Lower lobe of right lung (tissue), 2 donors: ENCODE results near the gene PLA2G7. TPM values are rescaled to one million over a fixed set of nuclear protein-coding genes. Genes with fewer than 3 reads are reported as not detected.

ENCODE experiments used
- ATAC-seq, 2 donors: fragments of 200-7000 bp; cut with Tn5 transposase; one replicate each; pipeline ENCODE4 v1.9.1; 2020 to 2022; ENCODE audit warnings: mild to moderate bottlenecking in 2 of 2, moderate library complexity in 2 of 2
- DNase-seq: peaks from one replicate; pipeline ENCODE4 v3.0.0-alpha.2; 2020
- H3K27ac ChIP-seq: fragments of 200-600 bp; one replicate; pipeline ENCODE4 v1.8.0; 2022
- H3K27me3 ChIP-seq: fragments of 200-600 bp; one replicate; pipeline ENCODE4 v1.8.0; 2022; ENCODE audit warnings: low read depth
- H3K36me3 ChIP-seq: fragments of 200-600 bp; one replicate; pipeline ENCODE4 v1.8.0; 2022; ENCODE audit warnings: mild to moderate bottlenecking
- H3K4me1 ChIP-seq: fragments of 200-600 bp; one replicate; pipeline ENCODE4 v1.8.0; 2022
- H3K4me3 ChIP-seq: fragments of 200-600 bp; one replicate; pipeline ENCODE4 v1.8.0; 2022; ENCODE audit warnings: mild to moderate bottlenecking
- H3K9me3 ChIP-seq: fragments of 200-600 bp; one replicate; pipeline ENCODE4 v1.8.0; 2022
- CTCF ChIP-seq: fragments of 200-600 bp; IDR thresholded peaks from one replicate; pipeline ENCODE4 v1.8.0; 2022; ENCODE audit warnings: antibody characterized with exemption, mild to moderate bottlenecking
- intact Hi-C: fragments of 100-400 bp; cut with DNase I; formaldehyde crosslinking; loops from one replicate; pipeline ENCODE4 v1.11.0; 2022
- total RNA-seq: library from RNA; stranded (reverse); fragmentation: NEBNext Ultra II Directional; extraction: Animal tissue kit (Norgen Biotek cat#: 25700); gene quantifications from one replicate; pipeline ENCODE4 v1.2.1, GENCODE V29; 2021
- donor health status: DM: no; HTN: yes; CAD: no; lungs with severe emphysema.

PLA2G7 gene
- total RNA-seq, 1 donor from 2014 or later = 20.0 TPM

DNA sequence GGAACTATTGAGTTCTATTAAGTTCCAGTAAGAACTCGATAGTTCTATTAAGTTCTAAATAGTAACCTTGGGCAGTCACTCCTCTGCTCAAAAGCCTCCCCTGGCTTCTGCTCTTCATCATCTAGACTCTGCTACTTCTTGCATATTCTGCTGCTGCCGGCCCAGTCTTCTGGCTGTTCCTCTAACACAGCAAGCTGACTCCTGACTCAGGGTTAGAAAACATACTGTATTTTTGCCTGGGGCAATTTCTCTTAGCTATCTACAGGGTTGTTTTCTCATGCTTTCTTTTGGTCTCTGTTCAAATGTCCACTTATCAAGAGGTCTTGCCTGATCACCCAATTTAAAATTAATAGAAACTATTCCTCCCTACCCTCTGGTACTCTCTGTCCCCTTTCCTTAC is 67.8 kb downstream of the PLA2G7 start:
- H3K9me3 ChIP-seq = no peaks in the 10 kb centered on the region
- no peak for TF ChIP-seq CTCF
- peaks cover 12% of the 10 kb centered on the region for H3K36me3 ChIP-seq
- no peaks in the 10 kb centered on the region for H3K27me3 ChIP-seq
- intact Hi-C loops = no loop called here
- no peak overlapping the region for H3K4me3 ChIP-seq
- no peak for DNase-seq
- H3K4me1 ChIP-seq = no peaks in the 10 kb centered on the region
- no peak overlapping the region for H3K27ac ChIP-seq
- no peak for ATAC-seq

- DNase-seq (no peak), ATAC-seq (no peak)
- Histone ChIP-seq H3K27ac (no peak overlapping the region), H3K4me1 (no peaks in the 10 kb centered on the region), H3K27me3 (no peaks in the 10 kb centered on the region), H3K36me3 (peaks cover 6% of the 10 kb centered on the region), H3K4me3 (no peak overlapping the region), H3K9me3 (no peaks in the 10 kb centered on the region)
- no peak for TF ChIP-seq CTCF
- intact Hi-C loops = no loop called here
Measured at GRCh38 chr6:46661483-46661882, 73.7 kb downstream of the PLA2G7 start.

DNA sequence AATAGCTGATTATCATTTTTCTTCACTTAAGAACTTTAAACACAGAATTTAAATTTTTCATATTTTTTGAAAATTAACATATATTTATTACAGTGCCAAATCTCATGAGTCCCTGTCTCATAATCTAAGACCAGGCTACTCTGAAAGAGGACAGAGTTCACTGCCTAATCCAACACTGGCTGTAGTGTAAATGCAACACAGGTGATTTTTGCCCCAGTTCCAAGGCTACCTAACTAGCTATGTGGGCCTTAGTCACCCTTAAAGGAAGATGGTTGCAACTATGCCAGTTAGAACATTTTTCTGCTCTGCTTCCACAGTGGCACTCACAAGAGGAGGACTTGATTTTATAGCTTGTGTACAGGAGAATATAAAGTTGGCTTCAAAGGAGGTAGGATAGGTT is 77.5 kb downstream of the PLA2G7 start:
- ATAC-seq (no peak), DNase-seq (no peak)
- intact Hi-C loops = no loop called here
- no peak for TF ChIP-seq CTCF
- H3K27me3 ChIP-seq = no peaks in the 10 kb centered on the region
- H3K27ac ChIP-seq = no peak overlapping the region
- peaks cover 6% of the 10 kb centered on the region for H3K36me3 ChIP-seq
- peaks cover 7% of the 10 kb centered on the region for H3K4me1 ChIP-seq
- H3K4me3 ChIP-seq = no peak overlapping the region
- H3K9me3 ChIP-seq = no peaks in the 10 kb centered on the region

- Histone ChIP-seq H3K4me3 (no peak overlapping the region), H3K4me1 (peaks cover 7% of the 10 kb centered on the region), H3K27ac (no peak overlapping the region), H3K9me3 (no peaks in the 10 kb centered on the region), H3K27me3 (no peaks in the 10 kb centered on the region), H3K36me3 (peaks cover 6% of the 10 kb centered on the region)
- ATAC-seq (no peak), DNase-seq (no peak)
- TF ChIP-seq CTCF = peak; percentile 7
- intact Hi-C loops = no loop called here
Measured at GRCh38 chr6:46655803-46656202, 79.4 kb downstream of the PLA2G7 start.

Other genes starting within 250 kb of the PLA2G7 start
- 9.0 TPM for gene RCAN2, start 243.9 kb downstream of the PLA2G7 start, total RNA-seq
- gene CYP39A1, start 82.6 kb downstream of the PLA2G7 start, total RNA-seq = 5.4 TPM
- 19.1 TPM for gene SLC25A27, start 82.4 kb downstream of the PLA2G7 start, total RNA-seq
- gene TDRD6, start 47.5 kb downstream of the PLA2G7 start, total RNA-seq = 0.47 TPM
- gene ANKRD66, start 11.6 kb upstream of the PLA2G7 start, total RNA-seq = 4.0 TPM
- gene MEP1A, start 58.0 kb upstream of the PLA2G7 start, total RNA-seq = 0.41 TPM
- gene ADGRF5, start 186.6 kb upstream of the PLA2G7 start, total RNA-seq = 238 TPM